Heart left ventricle (tissue), 13 donors: ENCODE measurements around the gene DPH1.

Source experiments
- POLR2A ChIP-seq, 2 donors: fragments of 450-650 bp; IDR thresholded peaks; one replicate each; pipeline ENCODE4 v1.6.1; 2017; ENCODE audit warnings: antibody characterized with exemption in 2 of 2, mild to moderate bottlenecking in 2 of 2, moderate library complexity in 2 of 2
- TF ChIP-seq, protein P1 (sequence below), 12 donors: fragments of 200-600 bp; sonication (generic) in 4 of 12; IDR thresholded peaks; one replicate each; pipeline versions ENCODE4 v1.5.0 to v1.8.0; 2018 to 2022; ENCODE audit warnings: antibody characterized with exemption in 12 of 12, mild to moderate bottlenecking in 5 of 12
- donor health status: ischemic (EF 13 %, LVEDD 7.1; RV severe dilation, severe dysfunction).
- donor health status: DM: no; HTN: yes; CAD: no.
- donor health status: DM: no; HTN: no; CAD: no.
- donor health status: ischemic (EF 25% LVEDD 6.9; RV normal size, moderate dysfunction).
- donor health status: ischemic (EF 25% LVEDD 5.7; RV mildly dilated, moderate dysfunction).
- donor health status: ischemic (EF 35%, LVEDD 5.7; RV mildly dilated, moderate dysfunction).
- donor health status: nonischemic (EF 11% LVEDD 7.7; RV severe dilation, severe dysfunction).
- donor health status: DM: yes; HTN: yes; CAD: no.
- donor health status: PGD.
- donor health status: ischemic (EF 29% LVEDD 5.4; RV normal size, mild dysfunction).
- donor health status: nonischemic (EF 23%, LVEDD 6.1; RV moderate dilation, normal function).

DNA sequence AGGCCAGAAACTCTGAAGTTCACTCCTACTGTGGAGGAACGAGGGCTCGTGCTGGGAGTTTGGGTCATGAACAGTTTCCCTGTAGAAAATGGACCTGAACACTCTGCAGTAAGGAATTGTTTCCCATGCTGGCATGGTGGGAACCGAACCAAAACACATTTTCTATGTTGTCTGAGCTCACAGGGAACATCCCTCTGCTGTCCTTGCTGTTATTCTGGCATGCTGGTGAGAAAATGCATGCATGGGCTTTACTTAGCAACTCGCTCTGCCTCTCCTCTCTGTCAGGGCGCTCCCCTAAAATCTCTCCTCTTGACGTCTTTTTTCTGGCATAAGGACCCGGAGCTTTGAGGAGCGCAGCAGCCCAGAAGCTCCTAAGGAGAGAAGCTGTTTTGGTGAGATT, 10.2 kb upstream of the DPH1 start:
- TF ChIP-seq POLR2A (IDR thresholded peaks at IDR 0.05), result no peak
- TF ChIP-seq, protein P1, sequence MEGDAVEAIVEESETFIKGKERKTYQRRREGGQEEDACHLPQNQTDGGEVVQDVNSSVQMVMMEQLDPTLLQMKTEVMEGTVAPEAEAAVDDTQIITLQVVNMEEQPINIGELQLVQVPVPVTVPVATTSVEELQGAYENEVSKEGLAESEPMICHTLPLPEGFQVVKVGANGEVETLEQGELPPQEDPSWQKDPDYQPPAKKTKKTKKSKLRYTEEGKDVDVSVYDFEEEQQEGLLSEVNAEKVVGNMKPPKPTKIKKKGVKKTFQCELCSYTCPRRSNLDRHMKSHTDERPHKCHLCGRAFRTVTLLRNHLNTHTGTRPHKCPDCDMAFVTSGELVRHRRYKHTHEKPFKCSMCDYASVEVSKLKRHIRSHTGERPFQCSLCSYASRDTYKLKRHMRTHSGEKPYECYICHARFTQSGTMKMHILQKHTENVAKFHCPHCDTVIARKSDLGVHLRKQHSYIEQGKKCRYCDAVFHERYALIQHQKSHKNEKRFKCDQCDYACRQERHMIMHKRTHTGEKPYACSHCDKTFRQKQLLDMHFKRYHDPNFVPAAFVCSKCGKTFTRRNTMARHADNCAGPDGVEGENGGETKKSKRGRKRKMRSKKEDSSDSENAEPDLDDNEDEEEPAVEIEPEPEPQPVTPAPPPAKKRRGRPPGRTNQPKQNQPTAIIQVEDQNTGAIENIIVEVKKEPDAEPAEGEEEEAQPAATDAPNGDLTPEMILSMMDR (IDR thresholded peaks at IDR 0.05), result no peak
